ENCODE measurements around the gene POFUT2.

The POFUT2 gene

GRCh38 chr21:45282283-45283034, 5.2 kb downstream of the POFUT2 start:
- DNase-seq (ENCODE audit: low spot score): no peak

- no peak for DNase-seq (ENCODE audit: low spot score)
These were observed 6.0 kb downstream of the POFUT2 start for GRCh38 chr21:45281411-45282282.

GRCh38 chr21:45280969-45281368, 6.7 kb downstream of the POFUT2 start:
- DNase-seq (ENCODE audit: low spot score): no peak

- DNase-seq (ENCODE audit: low spot score): no peak
These were observed 7.4 kb downstream of the POFUT2 start for GRCh38 chr21:45280178-45280821.

- no peak for DNase-seq (ENCODE audit: low spot score)
These were observed 8.1 kb downstream of the POFUT2 start for GRCh38 chr21:45279446-45280177.

- no peak for DNase-seq (ENCODE audit: low spot score)
These were observed 9.4 kb downstream of the POFUT2 start for GRCh38 chr21:45278156-45278911.

- DNase-seq (ENCODE audit: low spot score): no peak
These were observed 10.3 kb downstream of the POFUT2 start for GRCh38 chr21:45277101-45278045.

GRCh38 chr21:45276596-45276995, 11.1 kb downstream of the POFUT2 start:
- no peak for DNase-seq (ENCODE audit: low spot score)

GRCh38 chr21:45270306-45270821, 17.3 kb downstream of the POFUT2 start:
- no peak for DNase-seq (ENCODE audit: low spot score)

GRCh38 chr21:45269861-45270260, 17.8 kb downstream of the POFUT2 start:
- no peak for DNase-seq (ENCODE audit: low spot score)

GRCh38 chr21:45267390-45267760, 20.3 kb downstream of the POFUT2 start:
- no peak for DNase-seq (ENCODE audit: low spot score)

GRCh38 chr21:45266518-45267389, 20.9 kb downstream of the POFUT2 start:
- DNase-seq (ENCODE audit: low spot score): no peak

GRCh38 chr21:45265721-45266517, 21.8 kb downstream of the POFUT2 start:
- no peak for DNase-seq (ENCODE audit: low spot score)

- no peak for DNase-seq (ENCODE audit: low spot score)
These were observed 22.7 kb downstream of the POFUT2 start for GRCh38 chr21:45264912-45265515.

GRCh38 chr21:45264146-45264911, 23.4 kb downstream of the POFUT2 start:
- no peak for DNase-seq (ENCODE audit: low spot score)

- DNase-seq (ENCODE audit: low spot score): no peak
These were observed 24.2 kb downstream of the POFUT2 start for GRCh38 chr21:45263534-45263933.

GRCh38 chr21:45262616-45263015, 25.1 kb downstream of the POFUT2 start:
- DNase-seq (ENCODE audit: low spot score): no peak

Measured in NAMALWA (cell line).